Brain microvascular endothelial cell (primary cell): Measurements from ENCODE around the gene TRABD2B.

ENCODE experiments used
- DNase-seq: peaks from one replicate; pipeline ENCODE4 v3.0.0-alpha.2; 2020
- H3K27ac ChIP-seq: fragments of 250-450 bp; sonication (Bioruptor Pico); 2 replicates; pipeline ENCODE4 v1.5.1; 2020; ENCODE audit warnings: mild to moderate bottlenecking, moderate library complexity
- H3K27me3 ChIP-seq: fragments of 250-450 bp; sonication (Bioruptor Pico); replicated peaks from 2 replicates; pipeline ENCODE4 v1.5.1; 2020; ENCODE audit warnings: mild to moderate bottlenecking
- H3K36me3 ChIP-seq: fragments of 250-450 bp; sonication (Bioruptor Pico); replicated peaks from 2 replicates; pipeline ENCODE4 v1.5.1; 2020; ENCODE audit warnings: mild to moderate bottlenecking
- H3K4me3 ChIP-seq: 2 replicates; pipeline ENCODE4 v1.5.1; 2011; ENCODE audit warnings: low read depth, mild to moderate bottlenecking, control low read depth, low read length, moderate library complexity
- in situ Hi-C: cut with HindIII; loops from 2 replicates; pipeline ENCODE4 v1.10.0; 2017; ENCODE audit warnings: low sequenced_read_pairs, low pct_ligation_motif_present
- TF ChIP-seq, protein P1 (sequence below): IDR thresholded peaks from 2 replicates; pipeline ENCODE4 v1.5.1; 2011; ENCODE audit warnings: low read depth, mild to moderate bottlenecking, moderate library complexity, low read length, control low read depth, inconsistent platforms; ENCODE audit errors: missing control alignments

Gene TRABD2B

GRCh38 chr1:47997289-47998200 is at the start of gene TRABD2B:
TRABD2B (minus strand) TSS chr1:47997385.
- TF ChIP-seq, protein P1, sequence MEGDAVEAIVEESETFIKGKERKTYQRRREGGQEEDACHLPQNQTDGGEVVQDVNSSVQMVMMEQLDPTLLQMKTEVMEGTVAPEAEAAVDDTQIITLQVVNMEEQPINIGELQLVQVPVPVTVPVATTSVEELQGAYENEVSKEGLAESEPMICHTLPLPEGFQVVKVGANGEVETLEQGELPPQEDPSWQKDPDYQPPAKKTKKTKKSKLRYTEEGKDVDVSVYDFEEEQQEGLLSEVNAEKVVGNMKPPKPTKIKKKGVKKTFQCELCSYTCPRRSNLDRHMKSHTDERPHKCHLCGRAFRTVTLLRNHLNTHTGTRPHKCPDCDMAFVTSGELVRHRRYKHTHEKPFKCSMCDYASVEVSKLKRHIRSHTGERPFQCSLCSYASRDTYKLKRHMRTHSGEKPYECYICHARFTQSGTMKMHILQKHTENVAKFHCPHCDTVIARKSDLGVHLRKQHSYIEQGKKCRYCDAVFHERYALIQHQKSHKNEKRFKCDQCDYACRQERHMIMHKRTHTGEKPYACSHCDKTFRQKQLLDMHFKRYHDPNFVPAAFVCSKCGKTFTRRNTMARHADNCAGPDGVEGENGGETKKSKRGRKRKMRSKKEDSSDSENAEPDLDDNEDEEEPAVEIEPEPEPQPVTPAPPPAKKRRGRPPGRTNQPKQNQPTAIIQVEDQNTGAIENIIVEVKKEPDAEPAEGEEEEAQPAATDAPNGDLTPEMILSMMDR = peak; percentile 74
- no peak for DNase-seq
- Histone ChIP-seq H3K27me3 (peaks cover 31% of the 10 kb centered on the region), H3K36me3 (no peaks in the 10 kb centered on the region), H3K27ac (no peak within 1 kb of the TSS), H3K4me3 (peak within 1 kb of the TSS; percentile 49)
- in situ Hi-C loops = no loop called here

GRCh38 chr1:48044311-48044710 is 47.1 kb upstream of the TRABD2B start:
- Histone ChIP-seq H3K4me3 (no peak overlapping the region), H3K27ac (no peak overlapping the region), H3K36me3 (no peaks in the 10 kb centered on the region), H3K27me3 (no peaks in the 10 kb centered on the region)
- no peak for DNase-seq
- TF ChIP-seq, protein P1 = no peak
- in situ Hi-C loops = no loop called here

- Histone ChIP-seq H3K36me3 (no peaks in the 10 kb centered on the region), H3K27ac (no peak overlapping the region), H3K4me3 (no peak overlapping the region), H3K27me3 (no peaks in the 10 kb centered on the region)
- TF ChIP-seq, protein P1 = no peak
- in situ Hi-C loops = no loop called here
- no peak for DNase-seq
Measured at GRCh38 chr1:48043622-48044021, 46.4 kb upstream of the TRABD2B start.

- no peak for DNase-seq
- no peak overlapping the region for H3K4me3 ChIP-seq
- H3K36me3 ChIP-seq = no peaks in the 10 kb centered on the region
- in situ Hi-C loops = no loop called here
- H3K27me3 ChIP-seq = no peaks in the 10 kb centered on the region
- TF ChIP-seq, protein P1 = no peak
- no peak overlapping the region for H3K27ac ChIP-seq
Measured at GRCh38 chr1:48040154-48040553, 43.0 kb upstream of the TRABD2B start.

DNA sequence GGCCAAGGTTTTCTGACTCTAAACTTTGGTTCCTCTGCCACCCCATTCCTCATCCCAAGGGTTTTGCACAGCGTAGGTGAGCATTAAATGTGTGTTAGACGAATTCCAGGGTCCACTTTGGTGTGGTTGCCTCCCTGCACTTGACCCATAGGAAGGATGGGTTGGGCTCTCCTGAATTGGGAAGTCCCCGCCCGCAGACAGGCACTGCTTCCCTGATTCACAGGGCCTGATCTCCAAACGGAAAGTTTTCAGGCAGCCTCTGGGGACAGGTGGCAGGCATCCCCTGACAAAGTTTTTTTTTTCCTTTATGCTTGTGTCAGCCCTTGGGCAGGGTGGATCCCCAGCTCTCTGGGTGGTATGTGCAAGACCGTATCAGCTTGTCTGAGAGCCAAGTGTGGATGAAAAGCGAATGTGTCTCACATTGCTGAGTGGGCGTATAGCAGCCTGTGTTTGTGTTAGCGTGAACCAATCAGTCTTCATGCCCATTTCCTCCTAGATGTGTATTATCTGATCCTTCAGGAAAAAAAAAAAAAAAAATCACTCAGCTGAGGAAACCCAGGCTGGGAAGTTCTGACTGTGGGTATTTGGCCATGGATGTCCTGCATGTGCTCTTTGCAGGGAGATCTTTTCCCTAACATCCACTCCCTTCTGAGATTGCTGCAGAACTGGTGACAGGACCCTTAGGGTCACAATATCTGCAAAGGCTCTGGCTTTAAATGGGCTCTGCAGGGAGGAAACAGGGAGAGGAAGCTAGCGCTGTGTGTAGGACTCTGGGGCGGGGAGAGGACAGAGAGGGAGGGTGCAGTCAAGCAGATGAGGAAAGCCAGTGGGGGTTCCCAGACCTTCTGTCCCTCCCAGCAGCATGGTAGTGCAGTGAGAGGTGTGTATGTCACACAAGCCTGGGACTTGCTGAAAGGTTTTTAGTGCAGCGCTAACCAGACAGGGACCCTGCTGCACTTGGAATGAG is 42.2 kb upstream of the TRABD2B start:
- Histone ChIP-seq H3K27me3 (no peaks in the 10 kb centered on the region), H3K4me3 (no peak overlapping the region), H3K27ac (no peak overlapping the region), H3K36me3 (no peaks in the 10 kb centered on the region)
- in situ Hi-C loops = no loop called here
- TF ChIP-seq, protein P1 = no peak
- no peak for DNase-seq
